ENCODE results near the gene PCBP1.
"Not testable (repeated sequence)": the region's sequence is repeated elsewhere in the genome, so short reads cannot be mapped to it uniquely, and the experiment has no call there.

PCBP1 gene

GRCh38 chr2:70083344-70084156 lies 3.7 kb upstream of the PCBP1 start:
- DNase-seq = peak; percentile 41 to 52

- DNase-seq = peak; percentile 77 to 83
These were observed 2.1 kb upstream of the PCBP1 start for GRCh38 chr2:70084973-70085710.

GRCh38 chr2:70085711-70086277 lies 1.5 kb upstream of the PCBP1 start:
- DNase-seq = no peak

- peak; percentile 83 to 85 for DNase-seq
These were observed 919 bp upstream of the PCBP1 start for GRCh38 chr2:70086278-70086837.

GRCh38 chr2:70087702-70088597 lies 673 bp downstream of the PCBP1 start:
- peak; percentile 50 to 61 for DNase-seq

GRCh38 chr2:70088598-70089219 lies 1.4 kb downstream of the PCBP1 start:
- no peak for DNase-seq

- DNase-seq = peak in 1 of 2 donors; percentile 37
These were observed 2.1 kb downstream of the PCBP1 start for GRCh38 chr2:70089220-70089982.

- DNase-seq = no peak
These were observed 2.8 kb downstream of the PCBP1 start for GRCh38 chr2:70089983-70090525.

GRCh38 chr2:70090706-70091334 lies 3.5 kb downstream of the PCBP1 start:
- DNase-seq = no peak

- no peak for DNase-seq
These were observed 4.1 kb downstream of the PCBP1 start for GRCh38 chr2:70091364-70091763.

- peak in 1 of 2 donors; percentile 39 for DNase-seq
These were observed 4.5 kb downstream of the PCBP1 start for GRCh38 chr2:70091816-70092215.

GRCh38 chr2:70092576-70093243 lies 5.4 kb downstream of the PCBP1 start:
- DNase-seq = not testable (repeated sequence)

- no peak for DNase-seq
These were observed 7.1 kb downstream of the PCBP1 start for GRCh38 chr2:70094171-70094977.

- peak; percentile 79 to 80 for DNase-seq
These were observed 7.9 kb downstream of the PCBP1 start for GRCh38 chr2:70094978-70095719.

GRCh38 chr2:70095720-70096670 lies 8.7 kb downstream of the PCBP1 start:
- DNase-seq = no peak

GRCh38 chr2:70098032-70098431 lies 10.8 kb downstream of the PCBP1 start:
- DNase-seq = no peak

- no peak for DNase-seq
These were observed 12.0 kb downstream of the PCBP1 start for GRCh38 chr2:70099270-70099669.

Data from CD4-positive, alpha-beta T cell treated with Interleukin-1 beta for 1 hour (primary cell).